Loucy (cell line): Measurements from ENCODE around the gene LHPP.

Experiments used
- H2AFZ ChIP-seq: fragments of 200-600 bp; sonication (generic); 2 replicates; pipeline ENCODE4 v1.6.0; 2016; ENCODE audit warnings: antibody characterized with exemption, mild to moderate bottlenecking, low read length, moderate library complexity
- H3F3A ChIP-seq: fragments of 200-600 bp; 2 replicates; pipeline ENCODE4 v1.6.0; 2016; ENCODE audit warnings: antibody characterized with exemption, low read depth, mild to moderate bottlenecking
- H3K27me3 ChIP-seq: fragments of 200-600 bp; sonication (generic); 2 replicates; pipeline ENCODE4 v1.6.1; 2014; ENCODE audit warnings: low read length, mild to moderate bottlenecking; ENCODE audit not compliant: insufficient read depth, poor library complexity, severe bottlenecking
- H3K36me3 ChIP-seq: fragments of 200-600 bp; sonication (generic); 2 replicates; pipeline ENCODE4 v1.6.1; 2016; ENCODE audit warnings: low read length; ENCODE audit not compliant: insufficient read depth
- H3K4me1 ChIP-seq: fragments of 200-600 bp; sonication (generic); 2 replicates; pipeline ENCODE4 v1.5.1; 2014; ENCODE audit warnings: low read length, mild to moderate bottlenecking; ENCODE audit not compliant: insufficient read depth, poor library complexity, severe bottlenecking
- H3K4me2 ChIP-seq: fragments of 200-600 bp; sonication (generic); 2 replicates; pipeline ENCODE4 v1.6.0; 2014; ENCODE audit warnings: antibody characterized with exemption, low read length, low read depth, mild to moderate bottlenecking; ENCODE audit not compliant: poor library complexity, severe bottlenecking
- H3K4me3 ChIP-seq: fragments of 200-600 bp; sonication (generic); 2 replicates; pipeline ENCODE4 v1.5.1; 2014; ENCODE audit warnings: low read length, mild to moderate bottlenecking, mixed read lengths; ENCODE audit not compliant: poor library complexity, severe bottlenecking
- H3K79me2 ChIP-seq: fragments of 200-600 bp; sonication (generic); 2 replicates; pipeline ENCODE4 v1.6.1; 2014; ENCODE audit warnings: low read length; ENCODE audit not compliant: insufficient read depth
- H3K9ac ChIP-seq: fragments of 200-600 bp; sonication (generic); 2 replicates; pipeline ENCODE4 v1.6.0; 2014; ENCODE audit warnings: mild to moderate bottlenecking, low read depth, low read length, moderate library complexity; ENCODE audit not compliant: poor library complexity, severe bottlenecking
- H3K9me2 ChIP-seq: fragments of 200-600 bp; sonication (generic); replicated peaks from 2 replicates; pipeline ENCODE4 v1.6.1; 2016; ENCODE audit warnings: low read depth, low read length, mixed read lengths
- H3K9me3 ChIP-seq: fragments of 200-600 bp; sonication (generic); 2 replicates; pipeline ENCODE4 v1.6.1; 2014; ENCODE audit warnings: mild to moderate bottlenecking, antibody characterized with exemption, low read length, low read depth; ENCODE audit not compliant: insufficient read depth
- H4K20me1 ChIP-seq: fragments of 200-600 bp; sonication (generic); 2 replicates; pipeline ENCODE4 v1.6.0; 2014; ENCODE audit warnings: antibody characterized with exemption, low read length, mild to moderate bottlenecking; ENCODE audit not compliant: insufficient read depth, poor library complexity, severe bottlenecking
- EZH2phosphoT487 ChIP-seq: fragments of 200-600 bp; IDR thresholded peaks from 2 replicates; pipeline ENCODE4 v1.6.1; 2018; ENCODE audit warnings: antibody characterized with exemption, mild to moderate bottlenecking, moderate library complexity, borderline replicate concordance
- TF ChIP-seq, protein P1 (sequence below): fragments of 200-600 bp; sonication (generic); conservative IDR thresholded peaks from 2 replicates; pipeline ENCODE4 v1.5.1; 2014; ENCODE audit warnings: mild to moderate bottlenecking, antibody characterized with exemption, low read length

LHPP gene

DNA sequence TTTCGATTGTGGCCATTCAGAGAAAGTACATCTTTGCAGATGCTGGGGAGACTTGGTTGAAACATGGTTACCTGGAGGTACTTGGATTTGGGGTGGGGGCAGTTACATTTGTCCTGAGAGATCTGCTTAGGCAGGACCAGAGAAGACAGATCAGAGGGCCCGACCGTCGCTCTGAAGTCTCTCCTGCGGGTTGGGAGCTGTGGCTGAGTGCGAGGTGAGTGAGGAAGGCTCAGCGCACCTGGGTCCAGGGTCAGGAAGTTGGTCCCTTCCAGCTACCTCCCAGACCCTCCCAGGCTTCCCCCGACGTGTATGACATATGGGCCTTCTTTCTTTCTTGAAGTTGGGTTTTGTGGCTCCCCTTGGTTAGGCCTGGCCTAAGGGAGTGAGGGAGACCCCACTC, 56.3 kb downstream of the LHPP start:
- H3K9ac ChIP-seq, result no peak overlapping the region
- H3K79me2 ChIP-seq, result no peaks in the 10 kb centered on the region
- H3K4me3 ChIP-seq, result no peak overlapping the region
- H3K4me2 ChIP-seq, result no peak overlapping the region
- no peak overlapping the region for H2AFZ ChIP-seq
- no peaks in the 10 kb centered on the region for H3K9me3 ChIP-seq
- H3K4me1 ChIP-seq, result no peaks in the 10 kb centered on the region
- TF ChIP-seq, protein P1, sequence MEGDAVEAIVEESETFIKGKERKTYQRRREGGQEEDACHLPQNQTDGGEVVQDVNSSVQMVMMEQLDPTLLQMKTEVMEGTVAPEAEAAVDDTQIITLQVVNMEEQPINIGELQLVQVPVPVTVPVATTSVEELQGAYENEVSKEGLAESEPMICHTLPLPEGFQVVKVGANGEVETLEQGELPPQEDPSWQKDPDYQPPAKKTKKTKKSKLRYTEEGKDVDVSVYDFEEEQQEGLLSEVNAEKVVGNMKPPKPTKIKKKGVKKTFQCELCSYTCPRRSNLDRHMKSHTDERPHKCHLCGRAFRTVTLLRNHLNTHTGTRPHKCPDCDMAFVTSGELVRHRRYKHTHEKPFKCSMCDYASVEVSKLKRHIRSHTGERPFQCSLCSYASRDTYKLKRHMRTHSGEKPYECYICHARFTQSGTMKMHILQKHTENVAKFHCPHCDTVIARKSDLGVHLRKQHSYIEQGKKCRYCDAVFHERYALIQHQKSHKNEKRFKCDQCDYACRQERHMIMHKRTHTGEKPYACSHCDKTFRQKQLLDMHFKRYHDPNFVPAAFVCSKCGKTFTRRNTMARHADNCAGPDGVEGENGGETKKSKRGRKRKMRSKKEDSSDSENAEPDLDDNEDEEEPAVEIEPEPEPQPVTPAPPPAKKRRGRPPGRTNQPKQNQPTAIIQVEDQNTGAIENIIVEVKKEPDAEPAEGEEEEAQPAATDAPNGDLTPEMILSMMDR, result no peak
- no peak for TF ChIP-seq EZH2phosphoT487
- H4K20me1 ChIP-seq, result no peaks in the 10 kb centered on the region
- H3K36me3 ChIP-seq, result no peaks in the 10 kb centered on the region
- H3K27me3 ChIP-seq, result no peaks in the 10 kb centered on the region
- no peaks in the 10 kb centered on the region for H3F3A ChIP-seq
- H3K9me2 ChIP-seq, result no peaks in the 10 kb centered on the region

GRCh38 chr10:124518366-124518765, 56.7 kb downstream of the LHPP start:
- Histone ChIP-seq H3K27me3 (no peaks in the 10 kb centered on the region), H3K79me2 (no peaks in the 10 kb centered on the region), H4K20me1 (no peaks in the 10 kb centered on the region), H3K4me1 (no peaks in the 10 kb centered on the region), H3K9ac (no peak overlapping the region), H3K9me2 (no peaks in the 10 kb centered on the region), H3K4me2 (no peak overlapping the region), H2AFZ (no peak overlapping the region), H3K9me3 (no peaks in the 10 kb centered on the region), H3K36me3 (no peaks in the 10 kb centered on the region), H3F3A (no peaks in the 10 kb centered on the region), H3K4me3 (no peak overlapping the region)
- TF ChIP-seq EZH2phosphoT487, result no peak
- TF ChIP-seq, protein P1, result no peak

GRCh38 chr10:124520558-124521428, 59.2 kb downstream of the LHPP start:
- no peaks in the 10 kb centered on the region for H3K9me3 ChIP-seq
- H3F3A ChIP-seq, result no peaks in the 10 kb centered on the region
- H3K27me3 ChIP-seq, result no peaks in the 10 kb centered on the region
- H3K9me2 ChIP-seq, result no peaks in the 10 kb centered on the region
- no peak for TF ChIP-seq EZH2phosphoT487
- TF ChIP-seq, protein P1, result no peak
- no peak overlapping the region for H2AFZ ChIP-seq
- no peaks in the 10 kb centered on the region for H3K79me2 ChIP-seq
- H3K9ac ChIP-seq, result no peak overlapping the region
- H4K20me1 ChIP-seq, result no peaks in the 10 kb centered on the region
- no peak overlapping the region for H3K4me3 ChIP-seq
- H3K4me1 ChIP-seq, result no peaks in the 10 kb centered on the region
- no peak overlapping the region for H3K4me2 ChIP-seq
- H3K36me3 ChIP-seq, result no peaks in the 10 kb centered on the region
